CD4-positive, alpha-beta memory T cell (primary cell): ENCODE data around the gene GTF2IRD1. TPM values are rescaled to one million over a fixed set of nuclear protein-coding genes. Genes with fewer than 3 reads are reported as not detected.
"Not testable (repeated sequence)": the region's sequence is repeated elsewhere in the genome, so short reads cannot be mapped to it uniquely, and the experiment has no call there.

Experiments used
- CTCF ChIA-PET: fragments of 350-600 bp; sonication (Branson Sonifier 250); formaldehyde crosslinking; loops from one replicate; lab custom pipeline; 2021; ENCODE audit warnings: inconsistent platforms; ENCODE audit not compliant: partially characterized antibody; lab: Charles Lee
- POLR2A ChIA-PET: fragments of 350-600 bp; sonication (Branson Sonifier 250); formaldehyde crosslinking; loops from one replicate; lab custom pipeline; 2021; ENCODE audit not compliant: partially characterized antibody; lab: Charles Lee
- DNase-seq, 5 donors: peaks; one replicate each; pipeline versions ENCODE4 v3.0.0 to v3.0.0-alpha.2; 2020 to 2022; ENCODE audit warnings: mixed read lengths in 1 of 5
- H3K27ac ChIP-seq: one replicate; pipeline ENCODE4 v1.7.0; 2013; ENCODE audit warnings: low read depth, low read length
- H3K27me3 ChIP-seq: 2 replicates; pipeline ENCODE4 v1.7.0; 2013; ENCODE audit warnings: mild to moderate bottlenecking, low read length, moderate library complexity; ENCODE audit not compliant: insufficient read depth
- H3K36me3 ChIP-seq: 2 replicates; pipeline ENCODE4 v1.7.0; 2013; ENCODE audit warnings: mild to moderate bottlenecking, low read length, moderate library complexity; ENCODE audit not compliant: insufficient read depth
- H3K4me1 ChIP-seq: 2 replicates; pipeline ENCODE4 v1.7.0; 2013; ENCODE audit warnings: mild to moderate bottlenecking, low read length, moderate library complexity; ENCODE audit not compliant: insufficient read depth
- H3K4me3 ChIP-seq, 2 donors: one replicate each; pipeline ENCODE4 v1.7.0; 2013; ENCODE audit warnings: low read length in 2 of 2, mild to moderate bottlenecking in 1 of 2
- H3K9me3 ChIP-seq, 2 donors: one replicate each; pipeline ENCODE4 v1.7.0; 2013; ENCODE audit warnings: low read length in 2 of 2, control low read depth in 1 of 2; ENCODE audit not compliant: control insufficient read depth in 1 of 2
- H3K27ac Mint-ChIP-seq, 7 donors: one replicate each; pipeline ENCODE4 v1.8.0; 2020 to 2021; ENCODE audit warnings: mixed read lengths in 7 of 7, mild to moderate bottlenecking in 6 of 7, inconsistent platforms in 3 of 7, moderate library complexity in 3 of 7
- H3K27me3 Mint-ChIP-seq, 2 donors: one replicate each; pipeline ENCODE4 v1.8.0; 2020 to 2021; ENCODE audit warnings: mixed read lengths in 2 of 2
- H3K36me3 Mint-ChIP-seq, 2 donors: one replicate each; pipeline ENCODE4 v1.8.0; 2020 to 2021; ENCODE audit warnings: mixed read lengths in 2 of 2, inconsistent platforms in 1 of 2, mild to moderate bottlenecking in 1 of 2
- H3K4me1 Mint-ChIP-seq, 4 donors: one replicate each; pipeline ENCODE4 v1.8.0; 2020 to 2021; ENCODE audit warnings: mixed read lengths in 4 of 4, mild to moderate bottlenecking in 1 of 4
- H3K4me3 Mint-ChIP-seq, 8 donors: one replicate each; pipeline ENCODE4 v1.8.0; 2020 to 2021; ENCODE audit warnings: mixed read lengths in 8 of 8, mild to moderate bottlenecking in 7 of 8, moderate library complexity in 6 of 8, inconsistent platforms in 3 of 8
- H3K9me3 Mint-ChIP-seq, 8 donors: one replicate each; pipeline ENCODE4 v1.8.0; 2020 to 2021; ENCODE audit warnings: mixed read lengths in 8 of 8, mild to moderate bottlenecking in 5 of 8, inconsistent platforms in 3 of 8, moderate library complexity in 1 of 8
- intact Hi-C: fragments of 100-400 bp; cut with micrococcal nuclease; formaldehyde crosslinking; loops from one replicate; pipeline ENCODE4 v1.15.1; 2023
- polyA plus RNA-seq, 2 donors: library from polyadenylated mRNA; unstranded; fragments of 300-500 nt; fragmentation: Illumina TruSeq; gene quantifications; one replicate each; pipeline ENCODE4 v1.2.3, GENCODE V29; 2021
- total RNA-seq, 2 experiments: library from RNA; stranded (reverse); gene quantifications; one replicate each; pipeline ENCODE4 v1.2.3, GENCODE V29; 2021

The GTF2IRD1 gene
- total and polyA plus RNA-seq, 4 experiments from 2014 or later, result 0.30 to 8.8 (median 4.7) TPM

- Mint-ChIP-seq H3K9me3 (no peaks in the 10 kb centered on the region), H3K36me3 (no peaks in the 10 kb centered on the region), H3K27ac (no peak overlapping the region), H3K4me1 (peaks cover 0 to 5% (median 0%) of the 10 kb centered on the region in 4 donors), H3K4me3 (no peak overlapping the region), H3K27me3 (peaks cover 1 to 3% of the 10 kb centered on the region in 2 donors)
- POLR2A ChIA-PET, result no interaction called here
- no peak overlapping the region for H3K27ac ChIP-seq
- no peaks in the 10 kb centered on the region for H3K27me3 ChIP-seq
- no peak overlapping the region for H3K4me3 ChIP-seq
- CTCF ChIA-PET, result interaction anchor here (0.7 kb wide), 1 partner anchor 1540 kb away, joined by 4 read pairs; no protein-coding TSS in a partner anchor
- H3K36me3 ChIP-seq, result no peaks in the 10 kb centered on the region
- no peaks in the 10 kb centered on the region for H3K4me1 ChIP-seq
- no peak for DNase-seq
- no peaks in the 10 kb centered on the region for H3K9me3 ChIP-seq
- intact Hi-C loops, result no loop called here
Observed at GRCh38 chr7:74482197-74482467, 28.4 kb downstream of the GTF2IRD1 start.

- Histone ChIP-seq H3K27ac (no peak overlapping the region), H3K4me3 (no peak overlapping the region), H3K27me3 (no peaks in the 10 kb centered on the region), H3K4me1 (no peaks in the 10 kb centered on the region), H3K36me3 (no peaks in the 10 kb centered on the region), H3K9me3 (no peaks in the 10 kb centered on the region)
- no peak overlapping the region for H3K4me3 Mint-ChIP-seq
- POLR2A ChIA-PET, result no interaction called here
- H3K9me3 Mint-ChIP-seq, result no peaks in the 10 kb centered on the region
- peaks cover 1 to 3% of the 10 kb centered on the region in 2 donors for H3K27me3 Mint-ChIP-seq
- no peak overlapping the region for H3K27ac Mint-ChIP-seq
- CTCF ChIA-PET, result interaction anchor here (0.7 kb wide), 1 partner anchor 1539 kb away, joined by 4 read pairs; no protein-coding TSS in a partner anchor
- no peaks in the 10 kb centered on the region for H3K36me3 Mint-ChIP-seq
- no peak for DNase-seq
- intact Hi-C loops, result no loop called here
- H3K4me1 Mint-ChIP-seq, result peaks cover 0 to 4% (median 0%) of the 10 kb centered on the region in 4 donors
Observed at GRCh38 chr7:74482629-74483401, 29.1 kb downstream of the GTF2IRD1 start.

- no peaks in the 10 kb centered on the region for H3K9me3 ChIP-seq
- POLR2A ChIA-PET, result no interaction called here
- H3K4me1 ChIP-seq, result no peaks in the 10 kb centered on the region
- H3K36me3 Mint-ChIP-seq, result no peaks in the 10 kb centered on the region
- H3K4me1 Mint-ChIP-seq, result no peaks in the 10 kb centered on the region
- DNase-seq, result no peak
- no peak overlapping the region for H3K27ac ChIP-seq
- no peaks in the 10 kb centered on the region for H3K27me3 ChIP-seq
- intact Hi-C loops, result no loop called here
- no peaks in the 10 kb centered on the region for H3K9me3 Mint-ChIP-seq
- no peaks in the 10 kb centered on the region for H3K36me3 ChIP-seq
- no peak overlapping the region for H3K27ac Mint-ChIP-seq
- H3K4me3 ChIP-seq, result no peak overlapping the region
- no peak overlapping the region for H3K4me3 Mint-ChIP-seq
- peaks cover 1 to 2% of the 10 kb centered on the region in 2 donors for H3K27me3 Mint-ChIP-seq
- CTCF ChIA-PET, result no interaction called here
Observed at GRCh38 chr7:74483402-74484336, 30.0 kb downstream of the GTF2IRD1 start.

- POLR2A ChIA-PET, result no interaction called here
- DNase-seq, result no peak
- no peaks in the 10 kb centered on the region for H3K4me1 Mint-ChIP-seq
Observed at GRCh38 chr7:74485611-74486010, 31.9 kb downstream of the GTF2IRD1 start.

GRCh38 chr7:74488518-74489030 lies 34.9 kb downstream of the GTF2IRD1 start:
- DNase-seq, H3K36me3 Mint-ChIP-seq, CTCF ChIA-PET, H3K4me3 Mint-ChIP-seq, intact Hi-C loops, H3K27ac Mint-ChIP-seq, H3K36me3 ChIP-seq, H3K27me3 Mint-ChIP-seq, H3K4me1 ChIP-seq, H3K4me1 Mint-ChIP-seq, H3K27ac ChIP-seq, H3K27me3 ChIP-seq, H3K4me3 ChIP-seq, H3K9me3 ChIP-seq: not testable (repeated sequence)
- H3K9me3 Mint-ChIP-seq, result peaks cover 0 to 12% (median 5%) of the 10 kb centered on the region in 8 donors
- POLR2A ChIA-PET, result interaction anchor here (0.6 kb wide), 1 partner anchor 371 kb away, joined by 3 read pairs; no protein-coding TSS in a partner anchor

More at GRCh38 chr7:74485611-74486010, 31.9 kb downstream of the GTF2IRD1 start:
- H3K27ac Mint-ChIP-seq, result no peak overlapping the region
- H3K4me3 ChIP-seq, result no peak overlapping the region
- no peaks in the 10 kb centered on the region for H3K4me1 ChIP-seq
- H3K36me3 ChIP-seq, result no peaks in the 10 kb centered on the region
- H3K27me3 ChIP-seq, result no peaks in the 10 kb centered on the region
- intact Hi-C loops, result no loop called here
- no peaks in the 10 kb centered on the region for H3K9me3 Mint-ChIP-seq
- H3K9me3 ChIP-seq, result no peaks in the 10 kb centered on the region
- H3K4me3 Mint-ChIP-seq, result no peak overlapping the region
- CTCF ChIA-PET, result no interaction called here
- H3K36me3 Mint-ChIP-seq, result no peaks in the 10 kb centered on the region
- H3K27ac ChIP-seq, result no peak overlapping the region
- no peaks in the 10 kb centered on the region for H3K27me3 Mint-ChIP-seq

GRCh38 chr7:74489997-74490945 lies 36.6 kb downstream of the GTF2IRD1 start:
- Histone ChIP-seq H3K27ac (no peak overlapping the region), H3K9me3 (no peaks in the 10 kb centered on the region), H3K36me3 (no peaks in the 10 kb centered on the region), H3K27me3 (no peaks in the 10 kb centered on the region), H3K4me1 (no peaks in the 10 kb centered on the region), H3K4me3 (no peak overlapping the region)
- Mint-ChIP-seq H3K9me3 (peaks cover 0 to 12% (median 5%) of the 10 kb centered on the region in 8 donors), H3K27ac (no peak overlapping the region), H3K27me3 (peaks cover 0 to 3% of the 10 kb centered on the region in 2 donors), H3K4me3 (no peak overlapping the region), H3K4me1 (no peaks in the 10 kb centered on the region), H3K36me3 (peaks cover 0 to 7% of the 10 kb centered on the region in 2 donors)
- CTCF ChIA-PET, result no interaction called here
- POLR2A ChIA-PET, result no interaction called here
- no peak for DNase-seq
- intact Hi-C loops, result no loop called here
